HG03575 (cell line): ENCODE data around the gene BMP2K.
"Not testable (repeated sequence)": the region's sequence is repeated elsewhere in the genome, so short reads cannot be mapped to it uniquely, and the experiment has no call there.

Source experiments
- ATAC-seq: cut with Tn5 transposase; IDR thresholded peaks from one replicate; pipeline ENCODE4 v1.9.1; 2021; ENCODE audit not compliant: unreplicated experiment, insufficient number of reproducible peaks, low FRiP score; ENCODE audit errors: extremely low read depth

Gene BMP2K

GRCh38 chr4:78829296-78829695, 53.1 kb downstream of the BMP2K start:
- no peak for ATAC-seq

DNA sequence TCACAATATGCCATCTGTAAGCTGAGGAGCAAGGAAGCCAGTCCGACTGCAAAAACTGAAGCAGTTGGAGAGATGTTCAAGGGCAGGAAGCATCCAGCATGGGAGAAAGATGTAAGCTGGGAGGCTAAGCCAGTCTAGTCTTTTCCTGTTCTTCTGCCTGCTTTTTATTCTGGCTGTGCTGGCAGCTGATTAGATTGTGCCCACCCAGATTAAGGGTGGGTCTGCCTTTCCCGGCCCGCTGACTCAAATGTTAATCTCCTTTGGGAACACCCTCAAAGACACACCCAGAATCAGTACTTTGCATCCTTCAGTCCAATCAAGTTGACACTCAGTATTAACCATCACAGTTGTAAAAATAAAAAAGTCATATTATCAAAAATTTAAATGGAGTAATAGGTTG, 63.5 kb downstream of the BMP2K start:
- not testable (repeated sequence) for ATAC-seq

DNA sequence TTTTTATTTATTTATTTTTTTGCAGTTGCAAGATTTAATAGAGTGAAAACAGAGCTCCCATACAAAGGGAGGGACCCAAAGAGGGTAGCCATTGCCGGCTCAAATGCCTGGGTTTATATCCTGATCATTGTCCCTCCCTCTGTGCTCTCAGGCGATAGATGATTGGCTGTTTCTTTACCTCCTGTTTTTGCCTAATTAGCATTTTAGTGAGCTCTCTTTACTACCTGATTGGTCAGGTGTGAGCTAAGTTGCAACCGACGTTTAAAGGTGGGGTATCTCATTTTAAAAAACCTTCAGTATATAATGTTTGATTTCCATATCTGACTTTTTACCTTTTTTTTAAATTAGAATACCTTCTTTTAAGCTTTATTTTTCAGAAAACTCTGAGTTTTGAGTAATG, 64.1 kb downstream of the BMP2K start:
- ATAC-seq: not testable (repeated sequence)

DNA sequence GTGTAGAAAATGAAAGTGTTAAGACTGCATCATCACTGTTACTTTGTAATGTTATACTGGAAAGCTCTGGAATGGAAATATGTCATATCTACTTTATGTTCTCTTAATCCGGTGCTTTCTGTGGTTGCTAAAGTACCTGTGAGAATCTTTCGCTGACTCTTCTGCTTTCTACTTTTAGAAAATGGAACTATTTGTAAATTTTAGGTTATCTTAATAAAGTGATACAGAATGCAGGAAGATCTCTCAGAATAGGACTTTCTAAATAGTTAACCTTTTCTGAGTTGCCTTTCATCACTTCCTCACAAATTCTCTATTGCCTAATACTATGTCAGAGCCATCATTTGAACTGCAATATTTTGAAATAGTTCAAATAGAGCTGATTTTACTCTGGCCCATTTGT, 69.3 kb downstream of the BMP2K start:
- peak; percentile 74 for ATAC-seq

GRCh38 chr4:78846258-78846657, 70.1 kb downstream of the BMP2K start:
- no peak for ATAC-seq

GRCh38 chr4:78862314-78862737, 86.2 kb downstream of the BMP2K start:
- ATAC-seq: no peak

- ATAC-seq: no peak
Observed at GRCh38 chr4:78863254-78863869, 87.2 kb downstream of the BMP2K start.

DNA sequence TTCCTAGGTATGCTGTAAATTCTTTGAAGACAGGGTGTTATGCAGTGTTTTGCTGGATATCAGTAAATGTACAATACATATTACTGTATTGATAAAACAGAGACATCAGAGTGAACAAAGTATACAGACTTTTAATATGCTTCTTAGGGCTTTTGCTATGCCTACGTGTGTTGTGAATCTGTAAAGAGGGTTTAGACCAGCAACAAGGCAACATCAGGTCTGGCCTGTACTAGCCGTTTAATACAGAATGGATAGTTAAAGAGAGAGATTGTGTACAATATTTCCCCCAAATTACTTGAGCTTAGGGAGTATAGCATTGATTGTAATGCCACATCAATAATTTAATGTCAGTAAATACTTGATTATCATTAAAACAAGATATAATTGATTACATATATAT, 87.8 kb downstream of the BMP2K start:
- ATAC-seq: no peak

DNA sequence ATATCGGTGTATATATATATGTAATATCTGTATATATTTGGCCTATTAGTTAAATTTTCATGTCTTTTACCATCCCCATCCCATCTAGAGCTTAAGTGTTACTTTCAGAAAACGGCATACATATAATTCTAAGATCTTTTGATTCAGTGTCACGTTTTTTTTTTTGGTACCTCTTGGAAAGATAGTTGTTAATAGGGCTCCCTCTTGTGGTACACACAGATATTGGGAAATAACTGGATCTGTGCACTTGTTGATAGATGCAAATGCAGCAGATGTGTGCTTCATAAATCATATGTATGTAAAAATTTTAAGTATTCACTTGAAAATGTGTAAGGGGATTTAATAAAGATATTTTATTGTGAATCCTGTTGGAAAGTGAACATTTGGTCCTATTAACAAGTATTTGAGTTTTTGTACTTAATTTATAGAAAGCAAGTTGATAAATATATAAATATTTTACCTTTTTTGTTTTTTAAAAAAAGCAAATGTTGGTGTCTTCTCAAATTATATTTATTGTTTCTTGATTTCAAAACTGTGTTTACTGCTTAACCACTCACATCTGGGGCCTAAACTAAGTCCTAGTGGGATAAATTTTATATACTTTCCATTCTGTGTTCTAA, 88.4 kb downstream of the BMP2K start:
- ATAC-seq: no peak

DNA sequence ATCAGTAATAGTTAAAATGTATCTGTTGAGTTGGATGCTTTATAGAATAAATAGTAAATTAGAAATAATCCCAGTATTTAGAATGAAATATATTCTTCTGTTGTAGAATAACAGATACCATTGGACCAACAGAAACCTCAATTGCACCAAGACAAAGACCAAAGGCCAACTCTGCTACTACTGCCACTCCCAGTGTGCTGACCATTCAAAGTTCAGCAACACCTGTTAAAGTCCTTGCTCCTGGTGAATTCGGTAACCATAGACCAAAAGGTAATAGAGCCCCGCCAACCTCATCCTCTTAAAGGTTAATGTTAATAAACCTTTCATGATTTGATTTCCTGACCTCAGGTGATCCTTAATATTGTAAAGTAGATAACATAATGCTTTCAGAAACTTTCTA, 89.3 kb downstream of the BMP2K start:
- ATAC-seq: no peak

GRCh38 chr4:78868712-78869111, 92.6 kb downstream of the BMP2K start:
- ATAC-seq: not testable (repeated sequence)

DNA sequence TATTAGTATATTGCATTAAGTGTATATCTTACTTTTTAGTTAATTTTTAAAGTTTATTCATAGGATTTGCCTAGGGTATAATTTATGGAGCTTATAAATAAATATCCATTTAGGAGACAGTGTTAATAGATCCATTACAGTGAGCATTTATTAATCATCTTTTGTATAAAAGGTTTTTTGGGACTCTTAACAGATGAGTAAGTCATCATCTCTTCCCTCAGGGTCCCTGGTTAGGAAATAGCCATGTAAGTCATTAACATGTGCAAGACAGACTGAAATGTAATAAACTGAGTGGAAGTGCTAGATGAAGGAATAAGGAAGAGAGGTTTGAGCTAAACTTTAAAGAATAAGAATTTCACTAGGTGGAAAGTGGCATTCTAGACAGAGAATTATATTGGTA, 93.9 kb downstream of the BMP2K start:
- ATAC-seq: no peak

DNA sequence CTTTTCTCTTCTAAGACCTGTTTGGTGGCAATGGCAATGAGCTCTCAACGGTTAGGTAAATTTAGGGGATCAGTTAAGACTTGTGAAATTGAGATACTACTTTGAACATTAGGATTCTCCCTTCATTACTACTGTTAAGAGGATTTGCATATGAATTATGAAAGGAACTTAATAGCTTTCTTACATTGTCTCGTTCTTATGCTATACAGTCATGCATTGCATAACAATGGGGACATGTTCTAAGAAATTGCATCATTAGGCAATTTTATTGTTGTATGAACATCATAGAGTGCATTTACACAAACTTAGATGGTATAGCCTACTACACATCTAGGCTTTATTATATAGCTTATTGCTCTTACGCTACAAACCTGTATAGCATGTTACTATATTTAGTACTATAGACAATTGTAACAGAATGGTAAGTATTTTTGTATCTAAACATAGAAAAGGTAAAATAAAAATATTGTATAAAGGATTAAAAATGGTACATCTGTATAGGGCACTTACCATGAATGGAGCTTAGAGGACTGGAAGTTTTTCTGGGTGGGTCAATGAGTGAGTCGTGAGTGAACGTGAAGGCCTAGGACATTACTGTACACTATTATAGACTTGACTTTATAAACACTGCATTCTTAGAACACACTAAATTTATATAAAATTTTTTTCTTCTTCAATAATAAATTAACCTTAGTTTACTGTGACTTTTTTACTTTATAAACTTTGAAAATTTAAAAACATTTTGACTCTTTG, 100.6 kb downstream of the BMP2K start:
- no peak for ATAC-seq

DNA sequence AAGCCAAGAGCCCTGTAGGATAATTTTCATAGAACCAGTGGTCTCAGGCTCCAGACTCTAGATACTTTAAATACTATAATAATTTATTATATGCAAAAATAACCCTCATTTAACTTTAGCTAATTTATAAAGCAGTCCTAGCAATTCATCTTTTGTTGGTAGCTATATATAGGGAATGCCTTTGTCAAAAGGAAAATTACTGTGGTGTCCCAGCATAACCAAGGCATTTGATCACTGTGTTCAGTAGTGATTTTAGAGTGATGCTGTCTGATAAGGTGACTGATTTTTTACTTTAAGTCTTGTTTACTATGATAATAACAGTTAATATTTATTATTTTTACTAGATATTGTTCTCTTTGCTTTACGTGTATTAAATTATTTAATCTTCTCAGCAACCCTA, 101.9 kb downstream of the BMP2K start:
- ATAC-seq: no peak

GRCh38 chr4:78880874-78881492, 104.8 kb downstream of the BMP2K start:
- ATAC-seq: no peak

DNA sequence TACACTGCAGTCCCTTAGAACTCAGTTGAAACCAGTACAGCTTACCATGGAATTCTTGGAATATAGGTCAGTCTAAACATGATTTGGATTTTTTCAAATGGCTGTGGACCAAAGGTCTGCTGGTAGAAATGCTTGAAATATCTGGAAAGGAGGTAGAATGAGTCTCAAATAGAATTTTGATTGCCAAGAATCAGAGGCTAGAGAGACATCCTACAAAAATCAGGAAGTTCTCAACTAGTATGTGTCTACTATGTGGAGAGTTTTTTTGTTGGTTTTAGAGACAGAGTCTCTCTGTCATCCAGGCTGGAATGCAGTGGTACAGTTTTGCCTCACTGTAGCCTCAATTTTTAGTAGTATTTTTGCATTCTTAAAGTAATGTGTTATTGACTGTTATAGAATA, 109.4 kb downstream of the BMP2K start:
- no peak for ATAC-seq

- ATAC-seq: no peak
Observed at GRCh38 chr4:78889955-78890354, 113.8 kb downstream of the BMP2K start.

- ATAC-seq: no peak
Observed at GRCh38 chr4:78899302-78899701, 123.2 kb downstream of the BMP2K start.

GRCh38 chr4:78901882-78902281, 125.7 kb downstream of the BMP2K start:
- no peak for ATAC-seq

DNA sequence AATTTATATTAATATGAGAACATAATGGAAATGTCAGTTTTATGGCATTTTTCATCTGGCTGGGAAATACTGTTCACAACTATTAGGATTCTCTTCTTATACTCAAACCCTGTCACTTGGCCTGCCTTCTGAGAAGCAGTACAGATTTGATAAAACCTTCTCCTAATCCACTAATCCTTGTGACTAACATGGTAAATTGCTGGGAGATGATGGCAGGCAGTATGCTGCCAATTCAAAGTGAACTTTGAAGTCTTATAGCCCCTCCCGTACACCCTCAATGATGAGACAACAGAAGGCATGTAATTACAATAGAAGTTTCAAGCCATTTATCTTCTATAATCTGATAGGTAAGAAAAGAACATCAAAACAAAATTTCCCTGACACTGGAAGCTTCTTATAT, 126.1 kb downstream of the BMP2K start:
- no peak for ATAC-seq
